KG1 (cell line): ENCODE data around the gene PRKAA1.
"Not testable (repeated sequence)": the region's sequence is repeated elsewhere in the genome, so short reads cannot be mapped to it uniquely, and the experiment has no call there.

Experiments
- DNase-seq: peaks from one replicate; lab custom pipeline; 2025; lab: John Stamatoyannopoulos, UW

PRKAA1 gene

GRCh38 chr5:40733434-40733833 is 64.7 kb downstream of the PRKAA1 start:
- peak; percentile 16 for DNase-seq

- not testable (repeated sequence) for DNase-seq
These were observed 75.7 kb downstream of the PRKAA1 start for GRCh38 chr5:40722497-40722911.

- DNase-seq, result no peak
These were observed 78.1 kb downstream of the PRKAA1 start for GRCh38 chr5:40720069-40720468.

GRCh38 chr5:40717281-40717680 is 80.9 kb downstream of the PRKAA1 start:
- no peak for DNase-seq

- DNase-seq, result no peak
These were observed 81.6 kb downstream of the PRKAA1 start for GRCh38 chr5:40716590-40716989.

GRCh38 chr5:40716000-40716399 is 82.2 kb downstream of the PRKAA1 start:
- DNase-seq, result no peak

GRCh38 chr5:40714001-40714400 is 84.2 kb downstream of the PRKAA1 start:
- no peak for DNase-seq

- not testable (repeated sequence) for DNase-seq
These were observed 87.6 kb downstream of the PRKAA1 start for GRCh38 chr5:40710575-40710974.
